ENCODE measurements around the gene COX6A2. TPM values are rescaled to one million over a fixed set of nuclear protein-coding genes. Genes with fewer than 3 reads are reported as not detected.
"Not testable (repeated sequence)": the region's sequence is repeated elsewhere in the genome, so short reads cannot be mapped to it uniquely, and the experiment has no call there.

COX6A2 gene
- total RNA-seq, 3 donors from 2014 or later: not detected

- Histone ChIP-seq H3K27me3 (peaks cover 0 to 9% of the 10 kb centered on the region in 2 donors), H3K4me1 (no peaks in the 10 kb centered on the region), H3K36me3 (no peaks in the 10 kb centered on the region), H3K27ac (no peak overlapping the region), H3K9me3 (no peaks in the 10 kb centered on the region), H3K4me3 (no peak overlapping the region)
- no peak for DNase-seq (ENCODE audit: low spot score in 2 of 2)
- intact Hi-C loops (cut with DNase I; ENCODE audit: low total_unique reads): no loop called here
- TF ChIP-seq POLR2AphosphoS5 (IDR thresholded peaks at IDR 0.05): no peak
- no peak for TF ChIP-seq POLR2A (IDR thresholded peaks at IDR 0.05)
- no peak for TF ChIP-seq CTCF (IDR thresholded peaks at IDR 0.05)
Observed at GRCh38 chr16:31423801-31424200, 4.4 kb downstream of the COX6A2 start.

- Histone ChIP-seq H3K27me3 (peaks cover 0 to 9% of the 10 kb centered on the region in 2 donors), H3K4me3 (no peak overlapping the region), H3K9me3 (no peaks in the 10 kb centered on the region), H3K27ac (no peak overlapping the region), H3K36me3 (no peaks in the 10 kb centered on the region), H3K4me1 (no peaks in the 10 kb centered on the region)
- no peak for TF ChIP-seq POLR2A (IDR thresholded peaks at IDR 0.05)
- TF ChIP-seq CTCF (IDR thresholded peaks at IDR 0.05): no peak
- TF ChIP-seq POLR2AphosphoS5 (IDR thresholded peaks at IDR 0.05): no peak
- DNase-seq (ENCODE audit: low spot score in 2 of 2): no peak
- intact Hi-C loops (cut with DNase I; ENCODE audit: low total_unique reads): no loop called here
Observed at GRCh38 chr16:31423241-31423640, 4.9 kb downstream of the COX6A2 start.

GRCh38 chr16:31421587-31421986 is 6.6 kb downstream of the COX6A2 start:
- Histone ChIP-seq H3K4me3 (no peak overlapping the region), H3K36me3 (no peaks in the 10 kb centered on the region), H3K27me3 (peaks cover 0 to 9% of the 10 kb centered on the region in 2 donors), H3K27ac (no peak overlapping the region), H3K9me3 (no peaks in the 10 kb centered on the region), H3K4me1 (no peaks in the 10 kb centered on the region)
- no peak for DNase-seq (ENCODE audit: low spot score in 2 of 2)
- intact Hi-C loops (cut with DNase I; ENCODE audit: low total_unique reads): no loop called here
- TF ChIP-seq POLR2A (IDR thresholded peaks at IDR 0.05): no peak
- no peak for TF ChIP-seq POLR2AphosphoS5 (IDR thresholded peaks at IDR 0.05)
- TF ChIP-seq CTCF (IDR thresholded peaks at IDR 0.05): no peak

- no peak for TF ChIP-seq POLR2AphosphoS5 (IDR thresholded peaks at IDR 0.05)
- no peak for TF ChIP-seq POLR2A (IDR thresholded peaks at IDR 0.05)
- TF ChIP-seq CTCF (IDR thresholded peaks at IDR 0.05): no peak
- DNase-seq (ENCODE audit: low spot score in 2 of 2): no peak
- Histone ChIP-seq H3K27me3 (peaks cover 0 to 9% of the 10 kb centered on the region in 2 donors), H3K36me3 (no peaks in the 10 kb centered on the region), H3K4me3 (no peak overlapping the region), H3K9me3 (no peaks in the 10 kb centered on the region), H3K4me1 (no peaks in the 10 kb centered on the region), H3K27ac (no peak overlapping the region)
- intact Hi-C loops (cut with DNase I; ENCODE audit: low total_unique reads): no loop called here
Observed at GRCh38 chr16:31420037-31420436, 8.1 kb downstream of the COX6A2 start.

- intact Hi-C loops (cut with DNase I; ENCODE audit: low total_unique reads): no loop called here
- Histone ChIP-seq H3K4me3 (no peak overlapping the region), H3K36me3 (no peaks in the 10 kb centered on the region), H3K27ac (no peak overlapping the region), H3K4me1 (no peaks in the 10 kb centered on the region), H3K27me3 (peaks cover 0 to 9% of the 10 kb centered on the region in 2 donors), H3K9me3 (no peaks in the 10 kb centered on the region)
- no peak for TF ChIP-seq POLR2A (IDR thresholded peaks at IDR 0.05)
- TF ChIP-seq POLR2AphosphoS5 (IDR thresholded peaks at IDR 0.05): no peak
- no peak for TF ChIP-seq CTCF (IDR thresholded peaks at IDR 0.05)
- DNase-seq (ENCODE audit: low spot score in 2 of 2): no peak
Observed at GRCh38 chr16:31417916-31418315, 10.2 kb downstream of the COX6A2 start.

GRCh38 chr16:31417036-31417435 is 11.1 kb downstream of the COX6A2 start:
- H3K27ac ChIP-seq; H3K36me3 ChIP-seq; H3K4me3 ChIP-seq; H3K27me3 ChIP-seq; DNase-seq (ENCODE audit: low spot score in 2 of 2); H3K4me1 ChIP-seq; intact Hi-C loops (cut with DNase I; ENCODE audit: low total_unique reads); H3K9me3 ChIP-seq: not testable (repeated sequence)

All from breast epithelium (tissue), 4 donors.